Stimulated activated CD8-positive, alpha-beta memory T cell treated with anti-CD3 and anti-CD28 coated beads, Interleukin-15, amount 100 ng/mL, for 1 hour (primary cell): ENCODE data around the gene RNF31.
A peak's percentile ranks its signal among the peaks of the same experiment; 100 is the strongest.

ENCODE experiments used
- DNase-seq: peaks from one replicate; pipeline ENCODE4 v3.0.0-alpha.2; 2020; ENCODE audit warnings: low read depth

Gene RNF31

GRCh38 chr14:24159777-24160498 lies 12.6 kb downstream of the RNF31 start:
- no peak for DNase-seq

- no peak for DNase-seq
Measured at GRCh38 chr14:24160499-24160849, 13.2 kb downstream of the RNF31 start.

- DNase-seq: peak; percentile 97
Measured at GRCh38 chr14:24160850-24161804, 13.8 kb downstream of the RNF31 start, which contains the start of gene IRF9. IRF9 (plus strand) TSS chr14:24161265; CDS start chr14:24162145, 880 bp downstream.

- no peak for DNase-seq
Measured at GRCh38 chr14:24162093-24162492, 14.8 kb downstream of the RNF31 start.

GRCh38 chr14:24164518-24164991 lies 17.3 kb downstream of the RNF31 start:
- DNase-seq: no peak

- no peak for DNase-seq
Measured at GRCh38 chr14:24165785-24166184, 18.5 kb downstream of the RNF31 start.

GRCh38 chr14:24167469-24168114 lies 20.3 kb downstream of the RNF31 start:
- DNase-seq: no peak

GRCh38 chr14:24171422-24172260 lies 24.3 kb downstream of the RNF31 start, which contains the start of gene REC8:
REC8 (plus strand) TSS chr14:24172080; CDS start chr14:24172553, 473 bp downstream.
- peak; percentile 53 for DNase-seq

- DNase-seq: no peak
Measured at GRCh38 chr14:24172261-24172860, 25.1 kb downstream of the RNF31 start.

GRCh38 chr14:24172871-24173281 lies 25.6 kb downstream of the RNF31 start:
- no peak for DNase-seq

- no peak for DNase-seq
Measured at GRCh38 chr14:24176599-24176998, 29.3 kb downstream of the RNF31 start.

- no peak for DNase-seq
Measured at GRCh38 chr14:24177041-24177825, 29.9 kb downstream of the RNF31 start.

GRCh38 chr14:24177891-24178290 lies 30.6 kb downstream of the RNF31 start:
- no peak for DNase-seq

GRCh38 chr14:24178399-24179178 lies 31.3 kb downstream of the RNF31 start:
- DNase-seq: no peak

- DNase-seq: no peak
Measured at GRCh38 chr14:24179294-24179960, 32.1 kb downstream of the RNF31 start.

GRCh38 chr14:24179961-24180796 lies 32.9 kb downstream of the RNF31 start:
- no peak for DNase-seq

GRCh38 chr14:24181371-24182077 lies 34.2 kb downstream of the RNF31 start:
- no peak for DNase-seq
